Astrocyte (in vitro differentiated cells and primary cell): ENCODE data around the gene MAFF. TPM values are rescaled to one million over a fixed set of nuclear protein-coding genes. Genes with fewer than 3 reads are reported as not detected.

Experiments used
- DNase-seq: peaks from one replicate; pipeline ENCODE4 v3.0.0-alpha.2; 2010; ENCODE audit warnings: low read depth
- FAIRE-seq: peaks from 2 replicates; lab custom pipeline; 2011; peaks lifted over from hg19 to GRCh38; lab: Jason Lieb, UNC
- H2AFZ ChIP-seq: 2 replicates; pipeline ENCODE4 v1.6.0; 2012; ENCODE audit warnings: low read depth, low read length, inconsistent platforms
- H3K27ac ChIP-seq: 2 replicates; pipeline ENCODE4 v1.5.1; 2011; ENCODE audit warnings: low read depth, low read length, inconsistent platforms
- H3K27me3 ChIP-seq: 2 replicates; pipeline ENCODE4 v1.6.0; 2011; ENCODE audit warnings: low read length, inconsistent platforms; ENCODE audit not compliant: insufficient read depth
- H3K36me3 ChIP-seq: 2 replicates; pipeline ENCODE4 v1.5.1; 2011; ENCODE audit warnings: low read length, inconsistent platforms; ENCODE audit not compliant: insufficient read depth
- H3K4me1 ChIP-seq: 2 replicates; pipeline ENCODE4 v1.5.1; 2011; ENCODE audit warnings: low read length, inconsistent platforms; ENCODE audit not compliant: insufficient read depth
- H3K4me2 ChIP-seq: 2 replicates; pipeline ENCODE4 v1.6.0; 2012; ENCODE audit warnings: low read length, inconsistent platforms
- H3K4me3 ChIP-seq: 2 replicates; pipeline ENCODE4 v1.5.1; 2011; ENCODE audit warnings: low read depth, mild to moderate bottlenecking, low read length, inconsistent platforms; ENCODE audit not compliant: insufficient read depth
- H3K79me2 ChIP-seq: 2 replicates; pipeline ENCODE4 v1.6.0; 2012; ENCODE audit warnings: mild to moderate bottlenecking, low read length, inconsistent platforms; ENCODE audit not compliant: insufficient read depth
- H3K9ac ChIP-seq: 2 replicates; pipeline ENCODE4 v1.6.0; 2012; ENCODE audit warnings: mild to moderate bottlenecking, low read length, inconsistent platforms
- H3K9me3 ChIP-seq: 2 replicates; pipeline ENCODE4 v1.5.1; 2012; ENCODE audit warnings: low read depth, mild to moderate bottlenecking, low read length, inconsistent platforms; ENCODE audit not compliant: insufficient read depth
- H4K20me1 ChIP-seq: 2 replicates; pipeline ENCODE4 v1.6.0; 2012; ENCODE audit warnings: low read length, inconsistent platforms; ENCODE audit not compliant: insufficient read depth
- H3K27ac Mint-ChIP-seq: one replicate; pipeline ENCODE4 v1.8.0; 2021; ENCODE audit warnings: mild to moderate bottlenecking, mixed read lengths; ENCODE audit not compliant: unreplicated experiment
- H3K27me3 Mint-ChIP-seq: one replicate; pipeline ENCODE4 v1.8.0; 2021; ENCODE audit warnings: low read depth, mixed read lengths; ENCODE audit not compliant: unreplicated experiment
- H3K36me3 Mint-ChIP-seq: one replicate; pipeline ENCODE4 v1.8.0; 2021; ENCODE audit warnings: low read depth, mixed read lengths; ENCODE audit not compliant: unreplicated experiment
- H3K4me1 Mint-ChIP-seq: one replicate; pipeline ENCODE4 v1.8.0; 2021; ENCODE audit warnings: low read depth, mixed read lengths; ENCODE audit not compliant: unreplicated experiment
- H3K4me3 Mint-ChIP-seq: one replicate; pipeline ENCODE4 v1.8.0; 2021; ENCODE audit warnings: mild to moderate bottlenecking, moderate library complexity, mixed read lengths; ENCODE audit not compliant: unreplicated experiment
- H3K9me3 Mint-ChIP-seq: one replicate; pipeline ENCODE4 v1.8.0; 2021; ENCODE audit warnings: mild to moderate bottlenecking, mixed read lengths; ENCODE audit not compliant: unreplicated experiment
- CTCF ChIP-seq: IDR thresholded peaks from 2 replicates; pipeline ENCODE4 v1.5.1; 2011; ENCODE audit warnings: low read depth, mild to moderate bottlenecking, inconsistent platforms, low read length, moderate library complexity; ENCODE audit not compliant: insufficient read depth
- EZH2 ChIP-seq: IDR thresholded peaks from 2 replicates; pipeline ENCODE4 v1.6.1; 2012; ENCODE audit warnings: mild to moderate bottlenecking, low read length, inconsistent platforms; ENCODE audit not compliant: insufficient read depth
- total RNA-seq: library from RNA; stranded (reverse); gene quantifications from 2 replicates; pipeline ENCODE4 v1.2.1, GENCODE V29; 2021

The MAFF gene
- total RNA-seq, 1 donor from 2014 or later: 18.2 TPM

- Histone ChIP-seq H3K27me3 (no peaks in the 10 kb centered on the region), H3K4me1 (peaks cover 37% of the 10 kb centered on the region), H4K20me1 (peaks cover 3% of the 10 kb centered on the region), H3K4me2 (peak overlapping the region; percentile 43), H2AFZ (no peak overlapping the region), H3K36me3 (no peaks in the 10 kb centered on the region), H3K4me3 (no peak overlapping the region), H3K79me2 (peaks cover 6% of the 10 kb centered on the region), H3K9me3 (no peaks in the 10 kb centered on the region), H3K9ac (peak overlapping the region; percentile 80), H3K27ac (peak overlapping the region; percentile 98)
- Mint-ChIP-seq H3K36me3 (peaks cover 8% of the 10 kb centered on the region), H3K27ac (peak overlapping the region; percentile 89), H3K4me3 (no peak overlapping the region), H3K4me1 (peaks cover 33% of the 10 kb centered on the region), H3K9me3 (no peaks in the 10 kb centered on the region), H3K27me3 (no peaks in the 10 kb centered on the region)
- peak; percentile 96 for DNase-seq
- FAIRE-seq: no peak
- TF ChIP-seq EZH2 (no peak), CTCF (no peak)
These were observed 17.1 kb downstream of the MAFF start for GRCh38 chr22:38218661-38219622.

- H4K20me1 ChIP-seq: no peaks in the 10 kb centered on the region
- H3K36me3 Mint-ChIP-seq: peaks cover 8% of the 10 kb centered on the region
- no peaks in the 10 kb centered on the region for H3K27me3 Mint-ChIP-seq
These were observed 17.8 kb downstream of the MAFF start for GRCh38 chr22:38219632-38220031.

More at GRCh38 chr22:38219632-38220031, 17.8 kb downstream of the MAFF start:
- Histone ChIP-seq H3K9ac (peak overlapping the region; percentile 80), H2AFZ (no peak overlapping the region), H3K9me3 (no peaks in the 10 kb centered on the region), H3K27me3 (no peaks in the 10 kb centered on the region), H3K27ac (peak overlapping the region; percentile 98), H3K36me3 (peaks cover 2% of the 10 kb centered on the region), H3K4me3 (no peak overlapping the region), H3K4me2 (no peak overlapping the region), H3K4me1 (peaks cover 30% of the 10 kb centered on the region), H3K79me2 (no peaks in the 10 kb centered on the region)
- DNase-seq: no peak
- Mint-ChIP-seq H3K4me3 (no peak overlapping the region), H3K9me3 (no peaks in the 10 kb centered on the region), H3K27ac (peak overlapping the region; percentile 89), H3K4me1 (peaks cover 33% of the 10 kb centered on the region)
- TF ChIP-seq CTCF (no peak), EZH2 (no peak)
- FAIRE-seq: no peak
